Suprapubic skin (tissue), 4 donors: ENCODE data around the gene ITIH1.

Experiments used
- CTCF ChIP-seq, 2 donors: fragments of 200-600 bp in 1 of 2; fragments of 450-650 bp in 1 of 2; sonication (generic) in 1 of 2; IDR thresholded peaks; one replicate each; pipeline ENCODE4 v1.5.1; 2016 to 2019; ENCODE audit warnings: antibody characterized with exemption in 2 of 2, mild to moderate bottlenecking in 1 of 2, moderate library complexity in 1 of 2
- POLR2A ChIP-seq, 2 donors: fragments of 450-650 bp; IDR thresholded peaks; one replicate each; pipeline ENCODE4 v1.6.1; 2017; ENCODE audit warnings: antibody characterized with exemption in 2 of 2, mild to moderate bottlenecking in 2 of 2, moderate library complexity in 2 of 2
- POLR2AphosphoS5 ChIP-seq, 3 donors: sonication (generic); formaldehyde crosslinking; IDR thresholded peaks; one replicate each; pipeline ENCODE4 v1.6.1; 2017; ENCODE audit warnings: antibody characterized with exemption in 3 of 3

GRCh38 chr3:52774901-52775864, 2.2 kb upstream of the ITIH1 start:
- TF ChIP-seq POLR2A (IDR thresholded peaks at IDR 0.05) (no peak), CTCF (IDR thresholded peaks at IDR 0.05) (no peak), POLR2AphosphoS5 (IDR thresholded peaks at IDR 0.05) (no peak)
